HG03097 (cell line): Measurements from ENCODE around the gene LENG1.
"Not testable (repeated sequence)": the region's sequence is repeated elsewhere in the genome, so short reads cannot be mapped to it uniquely, and the experiment has no call there.

Experiments used
- ATAC-seq: cut with Tn5 transposase; IDR thresholded peaks from one replicate; pipeline ENCODE4 v1.9.1; 2021; ENCODE audit not compliant: unreplicated experiment, low FRiP score

Gene LENG1

GRCh38 chr19:54189735-54190502, 30.4 kb upstream of the LENG1 start:
- ATAC-seq = peak; percentile 47

GRCh38 chr19:54189145-54189734, 29.7 kb upstream of the LENG1 start, which contains the start of gene MBOAT7:
Gene MBOAT7, minus strand, starts transcription at chr19:54189580. Its CDS starts 1,072 bp downstream, at chr19:54188508.
- ATAC-seq = peak; percentile 10

GRCh38 chr19:54188215-54188871, 28.8 kb upstream of the LENG1 start:
- no peak for ATAC-seq

- no peak for ATAC-seq
These were observed 27.4 kb upstream of the LENG1 start for GRCh38 chr19:54186934-54187381.

GRCh38 chr19:54186351-54186750, 26.8 kb upstream of the LENG1 start:
- ATAC-seq = no peak

- no peak for ATAC-seq
These were observed 23.9 kb upstream of the LENG1 start for GRCh38 chr19:54183431-54183830.

GRCh38 chr19:54181894-54182293, 22.4 kb upstream of the LENG1 start:
- ATAC-seq = not testable (repeated sequence)

- no peak for ATAC-seq
These were observed 21.2 kb upstream of the LENG1 start for GRCh38 chr19:54180691-54181091.

GRCh38 chr19:54179921-54180461, 20.5 kb upstream of the LENG1 start:
- ATAC-seq = no peak

GRCh38 chr19:54179262-54179852, 19.8 kb upstream of the LENG1 start:
- ATAC-seq = no peak

- ATAC-seq = no peak
These were observed 19.2 kb upstream of the LENG1 start for GRCh38 chr19:54178581-54179261.

- no peak for ATAC-seq
These were observed 14.7 kb upstream of the LENG1 start for GRCh38 chr19:54173951-54174834.

GRCh38 chr19:54173359-54173699, 13.8 kb upstream of the LENG1 start:
- no peak for ATAC-seq

GRCh38 chr19:54172471-54173358, 13.2 kb upstream of the LENG1 start, which contains the start of gene TMC4:
Gene TMC4, minus strand, starts transcription at chr19:54173160. Its CDS starts 43 bp downstream, at chr19:54173117.
- ATAC-seq = no peak

GRCh38 chr19:54171736-54172431, 12.4 kb upstream of the LENG1 start:
- ATAC-seq = not testable (repeated sequence)

- no peak for ATAC-seq
These were observed 9.7 kb upstream of the LENG1 start for GRCh38 chr19:54169149-54169740.

GRCh38 chr19:54168174-54168917, 8.8 kb upstream of the LENG1 start:
- ATAC-seq = no peak
